ENCODE data around the gene ACTRT2.

- TF ChIP-seq CTCF (IDR thresholded peaks at IDR 0.05 in 4 of 5, conservative IDR thresholded peaks at IDR 0.05 in 1 of 5) (no peak), POLR2A (IDR thresholded peaks at IDR 0.05) (no peak)
These were observed 33.8 kb downstream of the ACTRT2 start for GRCh38 chr1:3055051-3055450.

Measured in gastrocnemius medialis (tissue), 4 donors.